MCF 10A (cell line): ENCODE measurements around the gene ESR1. TPM values are rescaled to one million over a fixed set of nuclear protein-coding genes. Genes with fewer than 3 reads are reported as not detected.

Experiments
- BruUV-seq: library from RNA; stranded (reverse); fragments of 400-500 nt; replicated peaks from 2 replicates; lab custom pipeline; 2021; lab: Mats Ljungman, UMichigan
- CTCF ChIA-PET: fragments of 300-600 bp; sonication (Branson Sonifier 250); formaldehyde crosslinking; extraction: SDS; loops from one replicate; lab custom pipeline; 2021; ENCODE audit warnings: antibody characterized with exemption, inconsistent platforms; lab: Yijun Ruan, JAX
- POLR2A ChIA-PET: fragments of 300-600, 350-650 bp; sonication (Branson Sonifier 250); formaldehyde crosslinking; extraction: SDS; loops from one replicate; lab custom pipeline; 2020; ENCODE audit warnings: antibody characterized with exemption, inconsistent platforms; lab: Yijun Ruan, JAX
- DNase-seq: peaks from one replicate; pipeline ENCODE4 v3.0.0-alpha.2; 2018; ENCODE audit not compliant: unreplicated experiment
- H3K27ac Mint-ChIP-seq: one replicate; pipeline ENCODE4 v1.8.0; 2022; ENCODE audit warnings: mild to moderate bottlenecking, low read depth, mixed read lengths; ENCODE audit not compliant: unreplicated experiment
- H3K27me3 Mint-ChIP-seq: one replicate; pipeline ENCODE4 v1.8.0; 2022; ENCODE audit warnings: mixed read lengths; ENCODE audit not compliant: insufficient read depth, unreplicated experiment
- H3K36me3 Mint-ChIP-seq: one replicate; pipeline ENCODE4 v1.8.0; 2022; ENCODE audit warnings: mild to moderate bottlenecking, moderate library complexity, mixed read lengths; ENCODE audit not compliant: insufficient read depth, unreplicated experiment
- H3K4me1 Mint-ChIP-seq: one replicate; pipeline ENCODE4 v1.8.0; 2022; ENCODE audit warnings: mixed read lengths; ENCODE audit not compliant: insufficient read depth, unreplicated experiment
- H3K4me3 Mint-ChIP-seq: one replicate; pipeline ENCODE4 v1.8.0; 2022; ENCODE audit warnings: mild to moderate bottlenecking, moderate library complexity, mixed read lengths; ENCODE audit not compliant: unreplicated experiment
- H3K9me3 Mint-ChIP-seq: one replicate; pipeline ENCODE4 v1.8.0; 2022; ENCODE audit warnings: mixed read lengths; ENCODE audit not compliant: unreplicated experiment
- intact Hi-C: fragments of 100-400 bp; cut with micrococcal nuclease; formaldehyde crosslinking; loops from 2 replicates; pipeline ENCODE4 v1.14.1; 2022
- total RNA-seq: library from RNA; stranded (reverse); gene quantifications from 2 replicates; pipeline ENCODE4 v1.2.3, GENCODE V29; 2022
- TF ChIP-seq, protein P1 (sequence below): fragments of 200-600 bp; IDR thresholded peaks from one replicate; pipeline ENCODE4 v1.8.0; 2022; ENCODE audit warnings: antibody characterized with exemption, mild to moderate bottlenecking; ENCODE audit not compliant: unreplicated experiment

The ESR1 gene
- total RNA-seq, 1 experiment from 2014 or later = 0.05 TPM

- TF ChIP-seq, protein P1, sequence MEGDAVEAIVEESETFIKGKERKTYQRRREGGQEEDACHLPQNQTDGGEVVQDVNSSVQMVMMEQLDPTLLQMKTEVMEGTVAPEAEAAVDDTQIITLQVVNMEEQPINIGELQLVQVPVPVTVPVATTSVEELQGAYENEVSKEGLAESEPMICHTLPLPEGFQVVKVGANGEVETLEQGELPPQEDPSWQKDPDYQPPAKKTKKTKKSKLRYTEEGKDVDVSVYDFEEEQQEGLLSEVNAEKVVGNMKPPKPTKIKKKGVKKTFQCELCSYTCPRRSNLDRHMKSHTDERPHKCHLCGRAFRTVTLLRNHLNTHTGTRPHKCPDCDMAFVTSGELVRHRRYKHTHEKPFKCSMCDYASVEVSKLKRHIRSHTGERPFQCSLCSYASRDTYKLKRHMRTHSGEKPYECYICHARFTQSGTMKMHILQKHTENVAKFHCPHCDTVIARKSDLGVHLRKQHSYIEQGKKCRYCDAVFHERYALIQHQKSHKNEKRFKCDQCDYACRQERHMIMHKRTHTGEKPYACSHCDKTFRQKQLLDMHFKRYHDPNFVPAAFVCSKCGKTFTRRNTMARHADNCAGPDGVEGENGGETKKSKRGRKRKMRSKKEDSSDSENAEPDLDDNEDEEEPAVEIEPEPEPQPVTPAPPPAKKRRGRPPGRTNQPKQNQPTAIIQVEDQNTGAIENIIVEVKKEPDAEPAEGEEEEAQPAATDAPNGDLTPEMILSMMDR = no peak
- Mint-ChIP-seq H3K4me3 (peak overlapping the region; percentile 33), H3K4me1 (peaks cover 59% of the 10 kb centered on the region), H3K9me3 (no peaks in the 10 kb centered on the region), H3K27ac (peak overlapping the region; percentile 72), H3K27me3 (no peaks in the 10 kb centered on the region), H3K36me3 (peaks cover 14% of the 10 kb centered on the region)
- no TSS peak for BruUV-seq
- intact Hi-C loops = no loop called here
- DNase-seq = peak; percentile 83
- ChIA-PET CTCF (interaction anchor here (0.6 to 2.8 kb wide), 15 partner anchors 11 to 363 kb away, joined by 3 to 13 read pairs (median 4); no protein-coding TSS in a partner anchor), POLR2A (interaction anchor here (0.6 to 2.7 kb wide), 5 partner anchors 9 to 638 kb away, joined by 3 to 14 read pairs (median 3); no protein-coding TSS in a partner anchor)
These were observed 289.5 kb downstream of the ESR1 start for GRCh38 chr6:152096863-152097496.

DNA sequence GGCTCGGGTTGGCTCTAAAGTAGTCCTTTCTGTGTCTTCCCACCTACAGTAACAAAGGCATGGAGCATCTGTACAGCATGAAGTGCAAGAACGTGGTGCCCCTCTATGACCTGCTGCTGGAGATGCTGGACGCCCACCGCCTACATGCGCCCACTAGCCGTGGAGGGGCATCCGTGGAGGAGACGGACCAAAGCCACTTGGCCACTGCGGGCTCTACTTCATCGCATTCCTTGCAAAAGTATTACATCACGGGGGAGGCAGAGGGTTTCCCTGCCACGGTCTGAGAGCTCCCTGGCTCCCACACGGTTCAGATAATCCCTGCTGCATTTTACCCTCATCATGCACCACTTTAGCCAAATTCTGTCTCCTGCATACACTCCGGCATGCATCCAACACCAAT is 291.2 kb downstream of the ESR1 start:
- CTCF ChIA-PET = interaction anchor here (0.6 to 2.9 kb wide), 6 partner anchors 26 to 334 kb away, joined by 3 to 13 read pairs (median 4); no protein-coding TSS in a partner anchor
- Mint-ChIP-seq H3K9me3 (no peaks in the 10 kb centered on the region), H3K4me3 (no peak overlapping the region), H3K4me1 (peaks cover 44% of the 10 kb centered on the region), H3K36me3 (peaks cover 14% of the 10 kb centered on the region), H3K27ac (no peak overlapping the region), H3K27me3 (no peaks in the 10 kb centered on the region)
- no TSS peak for BruUV-seq
- intact Hi-C loops = no loop called here
- POLR2A ChIA-PET = no interaction called here
- TF ChIP-seq, protein P1 = no peak
- peak; percentile 80 for DNase-seq

- no peak overlapping the region for H3K27ac Mint-ChIP-seq
- intact Hi-C loops = no loop called here
- BruUV-seq = no TSS peak
- CTCF ChIA-PET = interaction anchor here (0.6 to 2.9 kb wide), 7 partner anchors 11 to 334 kb away, joined by 3 to 13 read pairs (median 4); no protein-coding TSS in a partner anchor
- no peaks in the 10 kb centered on the region for H3K27me3 Mint-ChIP-seq
- TF ChIP-seq, protein P1 = no peak
- POLR2A ChIA-PET = interaction anchor here (0.6 to 1.5 kb wide), 5 partner anchors 10 to 334 kb away, joined by 3 to 7 read pairs (median 3); no protein-coding TSS in a partner anchor
- H3K4me3 Mint-ChIP-seq = no peak overlapping the region
- no peak for DNase-seq
- H3K4me1 Mint-ChIP-seq = peaks cover 35% of the 10 kb centered on the region
- H3K9me3 Mint-ChIP-seq = no peaks in the 10 kb centered on the region
- H3K36me3 Mint-ChIP-seq = peaks cover 14% of the 10 kb centered on the region
These were observed 292.1 kb downstream of the ESR1 start for GRCh38 chr6:152099446-152100182.

GRCh38 chr6:152100183-152100618 is 292.7 kb downstream of the ESR1 start:
- POLR2A ChIA-PET = interaction anchor here (0.6 to 1.5 kb wide), 6 partner anchors 10 to 336 kb away, joined by 3 to 7 read pairs (median 3); no protein-coding TSS in a partner anchor

More at GRCh38 chr6:152100183-152100618, 292.7 kb downstream of the ESR1 start:
- H3K27me3 Mint-ChIP-seq = no peaks in the 10 kb centered on the region
- intact Hi-C loops = no loop called here
- DNase-seq = peak; percentile 56
- H3K4me1 Mint-ChIP-seq = peaks cover 29% of the 10 kb centered on the region
- no TSS peak for BruUV-seq
- H3K4me3 Mint-ChIP-seq = no peak overlapping the region
- H3K27ac Mint-ChIP-seq = no peak overlapping the region
- H3K9me3 Mint-ChIP-seq = no peaks in the 10 kb centered on the region
- CTCF ChIA-PET = interaction anchor here (0.5 to 2.9 kb wide), 5 partner anchors 10 to 460 kb away, joined by 3 to 13 read pairs (median 8); no protein-coding TSS in a partner anchor
- peaks cover 9% of the 10 kb centered on the region for H3K36me3 Mint-ChIP-seq
- TF ChIP-seq, protein P1 = no peak
